ENCODE measurements around the gene PLCB4. TPM values are rescaled to one million over a fixed set of nuclear protein-coding genes. Genes with fewer than 3 reads are reported as not detected.

The PLCB4 gene
- total and polyA plus RNA-seq, 2 donors (not counting 1 experiment from before 2014, with no cell fraction given), result 7.3 to 13.7 TPM

DNA sequence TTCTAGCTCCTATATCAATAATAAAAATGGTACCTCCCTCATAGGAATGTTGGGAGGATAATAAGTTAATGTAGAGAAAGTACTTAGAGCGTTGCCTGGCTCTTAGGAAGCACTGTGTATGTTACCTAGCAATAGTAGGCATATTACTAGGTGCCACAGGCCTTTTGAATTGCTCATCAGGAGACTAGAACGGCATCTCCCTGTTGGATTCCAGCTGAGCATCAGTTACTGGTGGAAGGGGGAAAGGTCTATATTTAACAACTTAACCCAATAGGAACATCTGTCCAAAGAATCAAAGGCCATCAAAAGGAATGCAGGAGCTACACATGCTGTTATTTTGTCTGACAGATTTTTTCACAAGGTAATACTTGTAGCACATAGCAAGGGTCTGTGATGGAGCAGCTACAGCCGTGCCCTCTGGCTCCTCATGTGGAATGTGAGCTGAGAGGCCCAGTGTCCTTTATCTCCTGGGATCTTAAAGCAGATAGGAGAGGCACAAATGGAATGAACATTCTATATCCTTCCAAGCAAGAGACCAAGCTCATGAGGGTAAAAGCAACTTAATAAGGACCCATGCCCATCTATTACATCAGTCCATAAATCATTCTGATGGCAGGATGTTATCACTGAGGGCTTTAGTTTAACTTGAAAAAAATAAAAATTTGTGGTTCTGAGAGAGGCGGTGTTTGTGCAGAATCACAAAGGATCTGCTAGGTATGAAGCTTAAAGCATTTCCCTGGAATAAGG is 260.6 kb downstream of the PLCB4 start:
- Histone ChIP-seq H3K79me2 (ENCODE audit: control insufficient read depth, insufficient read depth, low read length) (no peaks in the 10 kb centered on the region), H3K4me2 (ENCODE audit: extremely low read depth, insufficient read depth, low read length) (no peak overlapping the region), H3K27ac (ENCODE audit: insufficient read depth, low read length) (no peak overlapping the region), H3K36me3 (ENCODE audit: control insufficient read depth, insufficient read depth, low read length) (no peaks in the 10 kb centered on the region), H3K9ac (ENCODE audit: insufficient read depth, low read length) (no peak overlapping the region), H3K27me3 (ENCODE audit: control insufficient read depth, insufficient read depth, low read length) (no peaks in the 10 kb centered on the region), H3K4me1 (ENCODE audit: control insufficient read depth, extremely low read depth, insufficient read depth, low read length) (no peaks in the 10 kb centered on the region), H3K4me3 (replicated peaks in 1 of 4; ENCODE audit: control extremely low read depth in 1 of 4, insufficient read depth in 1 of 4, low read depth in 3 of 4, low read length in 4 of 4) (no peak overlapping the region), H3K9me3 (ENCODE audit: control insufficient read depth, insufficient read depth, low read depth, low read length) (no peaks in the 10 kb centered on the region), H4K20me1 (ENCODE audit: control insufficient read depth, extremely low read depth, insufficient read depth, low read length) (no peaks in the 10 kb centered on the region), H2AFZ (ENCODE audit: low read length) (no peak overlapping the region)
- TF ChIP-seq, protein P1, sequence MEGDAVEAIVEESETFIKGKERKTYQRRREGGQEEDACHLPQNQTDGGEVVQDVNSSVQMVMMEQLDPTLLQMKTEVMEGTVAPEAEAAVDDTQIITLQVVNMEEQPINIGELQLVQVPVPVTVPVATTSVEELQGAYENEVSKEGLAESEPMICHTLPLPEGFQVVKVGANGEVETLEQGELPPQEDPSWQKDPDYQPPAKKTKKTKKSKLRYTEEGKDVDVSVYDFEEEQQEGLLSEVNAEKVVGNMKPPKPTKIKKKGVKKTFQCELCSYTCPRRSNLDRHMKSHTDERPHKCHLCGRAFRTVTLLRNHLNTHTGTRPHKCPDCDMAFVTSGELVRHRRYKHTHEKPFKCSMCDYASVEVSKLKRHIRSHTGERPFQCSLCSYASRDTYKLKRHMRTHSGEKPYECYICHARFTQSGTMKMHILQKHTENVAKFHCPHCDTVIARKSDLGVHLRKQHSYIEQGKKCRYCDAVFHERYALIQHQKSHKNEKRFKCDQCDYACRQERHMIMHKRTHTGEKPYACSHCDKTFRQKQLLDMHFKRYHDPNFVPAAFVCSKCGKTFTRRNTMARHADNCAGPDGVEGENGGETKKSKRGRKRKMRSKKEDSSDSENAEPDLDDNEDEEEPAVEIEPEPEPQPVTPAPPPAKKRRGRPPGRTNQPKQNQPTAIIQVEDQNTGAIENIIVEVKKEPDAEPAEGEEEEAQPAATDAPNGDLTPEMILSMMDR (conservative IDR thresholded peaks at IDR 0.05 in 1 of 2, IDR thresholded peaks at IDR 0.05 in 1 of 2; ENCODE audit: low read depth in 1 of 2, low read length in 2 of 2), result no peak
- no peak for TF ChIP-seq EZH2 (IDR thresholded peaks at IDR 0.05; ENCODE audit: low read length, missing control alignments)
- no peak for DNase-seq (ENCODE audit: low read depth in 2 of 2)

DNA sequence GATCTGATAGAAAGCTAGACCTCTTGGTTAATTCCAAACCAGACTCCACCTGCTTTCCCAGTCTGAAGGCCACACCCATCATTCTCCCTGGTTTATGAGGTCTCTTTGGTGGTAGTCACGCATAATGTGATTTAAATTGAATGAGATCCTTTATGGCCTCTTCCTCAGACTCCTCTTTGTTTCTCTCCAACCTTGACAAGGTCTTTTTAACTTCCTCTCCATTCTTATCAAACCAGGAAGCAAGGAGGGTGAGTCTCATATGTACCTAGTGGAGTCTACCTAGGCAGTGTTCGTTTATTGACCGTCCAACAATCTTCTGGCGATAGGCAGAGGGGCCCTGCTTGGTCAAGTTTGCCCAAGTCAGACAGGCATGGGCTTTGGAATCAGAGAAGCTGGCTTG is 261.3 kb downstream of the PLCB4 start:
- Histone ChIP-seq H3K9me3 (ENCODE audit: control insufficient read depth, insufficient read depth, low read depth, low read length) (no peaks in the 10 kb centered on the region), H3K9ac (ENCODE audit: insufficient read depth, low read length) (no peak overlapping the region), H3K4me1 (ENCODE audit: control insufficient read depth, extremely low read depth, insufficient read depth, low read length) (no peaks in the 10 kb centered on the region), H3K27ac (ENCODE audit: insufficient read depth, low read length) (no peak overlapping the region), H3K79me2 (ENCODE audit: control insufficient read depth, insufficient read depth, low read length) (no peaks in the 10 kb centered on the region), H3K4me2 (ENCODE audit: extremely low read depth, insufficient read depth, low read length) (no peak overlapping the region), H3K4me3 (replicated peaks in 1 of 4; ENCODE audit: control extremely low read depth in 1 of 4, insufficient read depth in 1 of 4, low read depth in 3 of 4, low read length in 4 of 4) (no peak overlapping the region), H2AFZ (ENCODE audit: low read length) (no peak overlapping the region), H3K27me3 (ENCODE audit: control insufficient read depth, insufficient read depth, low read length) (no peaks in the 10 kb centered on the region), H3K36me3 (ENCODE audit: control insufficient read depth, insufficient read depth, low read length) (no peaks in the 10 kb centered on the region), H4K20me1 (ENCODE audit: control insufficient read depth, extremely low read depth, insufficient read depth, low read length) (no peaks in the 10 kb centered on the region)
- TF ChIP-seq, protein P1 (conservative IDR thresholded peaks at IDR 0.05 in 1 of 2, IDR thresholded peaks at IDR 0.05 in 1 of 2; ENCODE audit: low read depth in 1 of 2, low read length in 2 of 2), result no peak
- TF ChIP-seq EZH2 (IDR thresholded peaks at IDR 0.05; ENCODE audit: low read length, missing control alignments), result no peak
- no peak for DNase-seq (ENCODE audit: low read depth in 2 of 2)

DNA sequence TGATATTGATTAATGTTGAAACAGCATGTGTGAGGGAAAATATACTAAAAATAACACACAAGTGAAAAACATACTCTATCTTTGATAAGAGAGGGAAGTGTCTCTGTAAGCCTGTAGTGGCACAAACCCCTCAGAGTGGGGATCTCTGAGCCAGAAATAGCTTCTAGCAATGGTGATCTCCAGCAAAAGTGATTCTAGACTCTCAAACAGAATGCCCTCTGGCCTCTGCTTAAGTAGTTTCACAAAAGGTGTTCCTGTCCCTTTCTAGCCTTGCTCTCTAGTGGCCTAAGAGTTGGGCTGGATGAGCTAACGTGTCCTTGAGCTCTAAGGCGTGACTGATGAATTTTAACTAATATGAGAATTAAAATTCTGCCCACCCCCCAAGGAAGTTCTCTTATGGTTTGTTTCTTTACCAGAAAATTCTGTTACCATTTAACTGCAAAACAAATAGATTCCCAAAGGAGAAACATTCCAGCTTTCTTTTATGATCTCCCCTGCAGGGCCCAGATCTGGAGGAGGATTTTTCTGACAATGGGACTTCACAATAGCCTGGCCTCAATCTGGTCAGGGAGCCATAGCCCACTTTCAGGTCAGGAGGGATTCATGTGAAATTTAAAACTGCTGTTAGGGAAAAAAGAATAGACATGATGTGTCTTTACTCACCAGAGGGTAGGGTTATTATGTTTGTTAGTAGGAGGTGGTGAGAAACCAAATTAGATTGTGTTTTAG is 263.0 kb downstream of the PLCB4 start:
- H3K4me3 ChIP-seq (replicated peaks in 1 of 4; ENCODE audit: control extremely low read depth in 1 of 4, insufficient read depth in 1 of 4, low read depth in 3 of 4, low read length in 4 of 4), result no peak overlapping the region
- no peak for TF ChIP-seq EZH2 (IDR thresholded peaks at IDR 0.05; ENCODE audit: low read length, missing control alignments)
- TF ChIP-seq, protein P1 (conservative IDR thresholded peaks at IDR 0.05 in 1 of 2, IDR thresholded peaks at IDR 0.05 in 1 of 2; ENCODE audit: low read depth in 1 of 2, low read length in 2 of 2), result no peak
- no peaks in the 10 kb centered on the region for H3K36me3 ChIP-seq (ENCODE audit: control insufficient read depth, insufficient read depth, low read length)
- no peak overlapping the region for H3K4me2 ChIP-seq (ENCODE audit: extremely low read depth, insufficient read depth, low read length)
- DNase-seq (ENCODE audit: low read depth in 2 of 2), result no peak
- no peak overlapping the region for H3K9ac ChIP-seq (ENCODE audit: insufficient read depth, low read length)
- no peaks in the 10 kb centered on the region for H4K20me1 ChIP-seq (ENCODE audit: control insufficient read depth, extremely low read depth, insufficient read depth, low read length)
- no peaks in the 10 kb centered on the region for H3K9me3 ChIP-seq (ENCODE audit: control insufficient read depth, insufficient read depth, low read depth, low read length)
- H3K27me3 ChIP-seq (ENCODE audit: control insufficient read depth, insufficient read depth, low read length), result no peaks in the 10 kb centered on the region
- H3K27ac ChIP-seq (ENCODE audit: insufficient read depth, low read length), result no peak overlapping the region
- H2AFZ ChIP-seq (ENCODE audit: low read length), result no peak overlapping the region
- H3K4me1 ChIP-seq (ENCODE audit: control insufficient read depth, extremely low read depth, insufficient read depth, low read length), result no peaks in the 10 kb centered on the region
- no peaks in the 10 kb centered on the region for H3K79me2 ChIP-seq (ENCODE audit: control insufficient read depth, insufficient read depth, low read length)

Measured in fibroblast of lung (primary cell).